CD4-positive, CD25-positive, alpha-beta regulatory T cell (primary cell): ENCODE data around the gene ABHD6. TPM values are rescaled to one million over a fixed set of nuclear protein-coding genes. Genes with fewer than 3 reads are reported as not detected.
"Not testable (repeated sequence)": the region's sequence is repeated elsewhere in the genome, so short reads cannot be mapped to it uniquely, and the experiment has no call there.

Source experiments
- ATAC-seq, 2 donors: fragments of 150-1000 bp; cut with Tn5 transposase; one replicate each; pipeline ENCODE4 v1.10.0; 2021; ENCODE audit warnings: low read depth in 2 of 2, moderate number of reproducible peaks in 2 of 2, moderate library complexity in 1 of 2
- DNase-seq, 3 donors: peaks; one replicate each; pipeline versions ENCODE4 v3.0.0 to v3.0.0-alpha.2; 2012 to 2022; ENCODE audit warnings: mixed read lengths in 1 of 3
- H3K27ac ChIP-seq: one replicate; pipeline ENCODE4 v1.7.0; 2013; ENCODE audit warnings: mild to moderate bottlenecking, low read length; ENCODE audit not compliant: insufficient read depth, poor library complexity, severe bottlenecking
- H3K27me3 ChIP-seq: one replicate; pipeline ENCODE4 v1.7.0; 2013; ENCODE audit warnings: low read length; ENCODE audit not compliant: control insufficient read depth, insufficient read depth
- H3K36me3 ChIP-seq: one replicate; pipeline ENCODE4 v1.7.0; 2013; ENCODE audit warnings: mild to moderate bottlenecking, low read length, moderate library complexity; ENCODE audit not compliant: control insufficient read depth, insufficient read depth
- H3K4me1 ChIP-seq: 2 replicates; pipeline ENCODE4 v1.7.0; 2013; ENCODE audit warnings: mild to moderate bottlenecking, low read length; ENCODE audit not compliant: insufficient read depth, control insufficient read depth, poor library complexity, severe bottlenecking
- H3K4me3 ChIP-seq: one replicate; pipeline ENCODE4 v1.7.0; 2013; ENCODE audit warnings: low read depth, mild to moderate bottlenecking, low read length, moderate library complexity
- H3K9me3 ChIP-seq, 2 experiments: 1 replicate in 1 of 2; 2 replicates in 1 of 2; pipeline ENCODE4 v1.7.0; 2013; ENCODE audit warnings: low read length in 2 of 2, mild to moderate bottlenecking in 1 of 2, moderate library complexity in 1 of 2; ENCODE audit not compliant: control insufficient read depth in 2 of 2
- H3K27ac Mint-ChIP-seq, 3 donors: one replicate each; pipeline ENCODE4 v1.8.0; 2020 to 2022; ENCODE audit warnings: mild to moderate bottlenecking in 3 of 3, mixed read lengths in 3 of 3, moderate library complexity in 2 of 3
- H3K27me3 Mint-ChIP-seq: one replicate; pipeline ENCODE4 v1.8.0; 2022; ENCODE audit warnings: mild to moderate bottlenecking, mixed read lengths
- H3K36me3 Mint-ChIP-seq: one replicate; pipeline ENCODE4 v1.8.0; 2020; ENCODE audit warnings: mixed read lengths
- H3K4me1 Mint-ChIP-seq, 4 donors: one replicate each; pipeline ENCODE4 v1.8.0; 2020 to 2022; ENCODE audit warnings: mixed read lengths in 4 of 4, mild to moderate bottlenecking in 1 of 4
- H3K4me3 Mint-ChIP-seq, 4 donors: one replicate each; pipeline ENCODE4 v1.8.0; 2020 to 2022; ENCODE audit warnings: mild to moderate bottlenecking in 4 of 4, mixed read lengths in 4 of 4, moderate library complexity in 3 of 4
- H3K9me3 Mint-ChIP-seq, 7 donors: one replicate each; pipeline ENCODE4 v1.8.0; 2020 to 2022; ENCODE audit warnings: mixed read lengths in 7 of 7, mild to moderate bottlenecking in 3 of 7, moderate library complexity in 2 of 7
- polyA plus RNA-seq, 4 donors: library from polyadenylated mRNA; unstranded; fragments of 300-500 nt; fragmentation: Illumina TruSeq; gene quantifications; one replicate each; pipeline ENCODE4 v1.2.3, GENCODE V29; 2021
- total RNA-seq: library from RNA; stranded (reverse); gene quantifications from one replicate; pipeline ENCODE4 v1.2.3, GENCODE V29; 2022

The ABHD6 gene
- total and polyA plus RNA-seq, 5 donors from 2014 or later: 3.8 to 7.8 (median 4.7) TPM

DNA sequence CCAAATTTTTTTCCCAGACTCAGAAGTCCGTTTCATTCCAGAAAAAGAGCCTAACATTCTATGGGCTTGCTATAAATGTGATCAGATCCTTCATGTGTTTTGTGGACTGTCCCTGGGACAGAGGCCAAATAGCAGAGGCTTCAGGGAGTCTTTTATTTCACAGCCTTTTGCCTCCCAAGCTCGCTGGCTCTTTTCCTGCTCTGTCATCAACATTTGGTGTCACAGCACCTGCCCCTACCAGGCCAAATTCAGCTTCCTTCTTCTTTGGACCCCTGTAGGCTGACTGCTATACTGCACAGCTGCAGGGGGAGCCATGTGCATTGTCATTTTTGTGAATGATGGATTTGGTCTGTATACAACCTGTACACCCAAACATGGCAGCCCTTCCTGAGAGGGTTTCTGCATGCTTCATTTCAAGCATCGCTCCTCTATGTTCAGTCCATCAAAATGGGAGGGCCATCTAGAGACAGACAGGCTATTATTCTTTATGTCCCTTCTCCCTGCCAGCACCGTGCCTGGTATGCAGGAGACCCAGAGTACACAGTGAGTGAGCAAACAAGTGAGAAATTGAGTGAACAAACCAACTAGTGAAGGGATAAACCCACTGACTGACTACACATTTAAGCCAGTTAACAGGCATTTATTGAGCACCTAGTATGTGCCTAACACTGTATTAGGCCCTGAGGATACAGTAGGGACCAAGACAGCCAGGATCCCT lies 50.6 kb downstream of the ABHD6 start:
- Mint-ChIP-seq H3K4me1 (peaks cover 0 to 3% (median 0%) of the 10 kb centered on the region in 4 donors), H3K27ac (no peak overlapping the region), H3K27me3 (no peaks in the 10 kb centered on the region), H3K9me3 (peaks cover 0 to 1% (median 0%) of the 10 kb centered on the region in 7 donors), H3K36me3 (peaks cover 19% of the 10 kb centered on the region), H3K4me3 (no peak overlapping the region)
- Histone ChIP-seq H3K9me3 (no peaks in the 10 kb centered on the region), H3K27ac (no peak overlapping the region), H3K36me3 (no peaks in the 10 kb centered on the region), H3K4me1 (no peaks in the 10 kb centered on the region), H3K4me3 (no peak overlapping the region), H3K27me3 (no peaks in the 10 kb centered on the region)
- ATAC-seq: no peak
- no peak for DNase-seq

DNA sequence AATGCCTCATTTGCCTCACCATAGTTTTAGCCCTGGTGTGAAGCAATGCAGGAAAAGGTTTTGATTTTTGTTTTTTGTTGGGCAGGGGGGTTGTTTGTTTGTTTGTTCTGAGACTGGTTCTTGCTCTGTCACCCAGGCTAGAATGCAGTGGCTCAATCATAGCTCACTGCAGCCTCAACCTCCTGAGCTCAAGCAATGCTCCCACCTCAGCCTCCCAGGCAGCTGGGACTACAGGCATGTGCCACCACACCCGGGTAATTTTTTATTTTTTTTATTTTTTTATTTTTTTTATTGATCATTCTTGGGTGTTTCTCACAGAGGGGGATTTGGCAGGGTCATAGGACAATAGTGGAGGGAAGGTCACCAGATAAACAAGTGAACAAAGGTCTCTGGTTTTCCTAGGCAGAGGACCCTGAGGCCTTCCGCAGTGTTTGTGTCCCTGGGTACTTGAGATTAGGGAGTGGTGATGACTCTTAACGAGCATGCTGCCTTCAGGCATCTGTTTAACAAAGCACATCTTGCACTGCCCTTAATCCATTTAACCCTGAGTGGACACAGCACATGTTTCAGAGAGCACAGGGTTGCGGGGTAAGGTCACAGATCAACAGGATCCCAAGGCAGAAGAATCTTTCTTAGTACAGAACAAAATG lies 51.5 kb downstream of the ABHD6 start:
- H3K9me3 ChIP-seq, H3K27ac ChIP-seq, DNase-seq, H3K9me3 Mint-ChIP-seq, ATAC-seq, H3K27ac Mint-ChIP-seq, H3K4me1 ChIP-seq, H3K27me3 Mint-ChIP-seq, H3K27me3 ChIP-seq, H3K4me1 Mint-ChIP-seq, H3K36me3 ChIP-seq, H3K4me3 Mint-ChIP-seq, H3K4me3 ChIP-seq: not testable (repeated sequence)
- H3K36me3 Mint-ChIP-seq: peaks cover 21% of the 10 kb centered on the region

DNA sequence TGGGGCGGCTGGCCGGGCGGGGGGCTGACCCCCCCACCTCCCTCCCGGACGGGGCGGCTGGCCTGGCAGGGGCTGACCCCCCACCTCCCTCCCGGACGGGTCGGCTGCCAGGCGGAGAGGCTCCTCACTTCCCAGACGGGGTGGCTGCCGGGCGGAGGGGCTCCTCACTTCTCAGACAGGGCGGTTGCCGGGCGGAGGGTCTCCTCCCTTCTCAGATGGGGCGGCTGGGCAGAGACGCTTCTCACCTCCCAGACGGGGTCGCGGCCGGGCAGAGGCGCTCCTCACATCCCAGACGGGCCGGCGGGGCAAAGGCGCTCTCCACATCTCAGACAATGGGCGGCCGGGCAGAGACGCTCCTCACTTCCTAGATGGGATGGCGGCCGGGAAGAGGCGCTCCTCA lies 52.9 kb downstream of the ABHD6 start:
- DNase-seq, H3K27me3 Mint-ChIP-seq, H3K4me3 Mint-ChIP-seq, ATAC-seq, H3K36me3 ChIP-seq, H3K27ac ChIP-seq, H3K27me3 ChIP-seq, H3K4me3 ChIP-seq, H3K4me1 Mint-ChIP-seq, H3K9me3 ChIP-seq, H3K27ac Mint-ChIP-seq, H3K9me3 Mint-ChIP-seq, H3K4me1 ChIP-seq: not testable (repeated sequence)
- H3K36me3 Mint-ChIP-seq: peaks cover 13% of the 10 kb centered on the region

DNA sequence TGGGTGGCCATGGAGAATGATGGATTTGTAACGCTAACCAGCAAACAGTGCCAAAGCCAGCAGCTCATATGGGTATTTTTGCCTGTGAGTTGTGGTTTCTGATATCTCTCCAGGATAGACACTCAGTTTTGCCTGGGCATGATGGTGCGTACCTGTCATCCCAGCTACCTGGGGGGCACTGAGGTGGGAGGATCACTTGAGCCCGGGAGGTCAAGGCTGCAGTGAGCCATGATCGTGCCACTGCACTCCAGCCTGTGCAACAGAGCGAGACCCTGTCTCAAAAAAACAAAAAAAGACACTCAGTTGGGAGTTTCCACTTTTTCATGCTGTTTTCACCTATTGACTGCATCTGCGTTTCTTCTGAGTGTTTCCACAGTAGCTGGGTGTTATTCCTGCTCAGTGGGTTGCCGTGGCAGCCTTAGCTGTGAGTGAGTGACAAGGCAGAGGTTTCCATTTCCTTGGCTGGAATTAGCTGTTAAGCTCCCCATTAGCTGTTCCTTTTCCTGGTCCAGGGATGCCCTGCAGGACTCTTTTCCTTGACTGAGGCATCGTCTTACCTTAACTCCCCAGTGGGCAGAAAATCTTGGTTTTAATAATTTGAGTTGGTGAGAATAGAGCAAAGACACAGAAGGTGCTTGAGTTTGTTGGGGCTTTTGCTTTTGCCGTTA lies 54.2 kb downstream of the ABHD6 start:
- H3K4me1 Mint-ChIP-seq: no peaks in the 10 kb centered on the region
- Histone ChIP-seq H3K27ac (no peak overlapping the region), H3K9me3 (no peaks in the 10 kb centered on the region), H3K4me1 (no peaks in the 10 kb centered on the region), H3K27me3 (no peaks in the 10 kb centered on the region), H3K4me3 (no peak overlapping the region), H3K36me3 (no peaks in the 10 kb centered on the region)
- H3K36me3 Mint-ChIP-seq: peaks cover 12% of the 10 kb centered on the region
- H3K27me3 Mint-ChIP-seq: no peaks in the 10 kb centered on the region
- no peak overlapping the region for H3K4me3 Mint-ChIP-seq
- ATAC-seq (no peak), DNase-seq (no peak)
- peaks cover 0 to 4% (median 0%) of the 10 kb centered on the region in 7 donors for H3K9me3 Mint-ChIP-seq
- no peak overlapping the region for H3K27ac Mint-ChIP-seq

DNA sequence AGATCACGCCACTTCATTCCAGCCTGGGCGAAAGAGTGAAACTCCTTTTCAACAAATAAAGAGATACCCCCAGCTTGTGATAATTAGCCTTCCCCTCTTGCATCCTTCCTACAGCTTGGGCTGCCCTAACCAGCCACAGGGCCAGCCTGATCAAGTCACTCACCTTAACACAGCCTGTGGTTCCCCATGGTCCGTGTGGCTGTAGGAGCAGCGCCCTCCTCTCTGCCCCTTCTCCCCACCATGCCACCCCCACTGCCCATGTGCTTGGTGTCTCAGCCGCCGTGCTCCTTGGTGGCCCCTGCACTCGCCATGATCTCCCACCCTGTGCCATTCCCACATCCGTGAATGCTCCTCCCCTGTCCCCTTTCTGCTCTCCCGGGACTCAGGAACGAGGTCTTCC lies 55.3 kb downstream of the ABHD6 start:
- no peak overlapping the region for H3K4me3 Mint-ChIP-seq
- H3K27me3 Mint-ChIP-seq: peaks cover under 1% of the 10 kb centered on the region
- no peak overlapping the region for H3K27ac Mint-ChIP-seq
- H3K9me3 ChIP-seq: no peaks in the 10 kb centered on the region
- no peak overlapping the region for H3K4me3 ChIP-seq
- no peaks in the 10 kb centered on the region for H3K4me1 ChIP-seq
- H3K27me3 ChIP-seq: no peaks in the 10 kb centered on the region
- no peak for DNase-seq
- no peaks in the 10 kb centered on the region for H3K4me1 Mint-ChIP-seq
- ATAC-seq: no peak
- H3K9me3 Mint-ChIP-seq: peaks cover 0 to 4% (median 0%) of the 10 kb centered on the region in 7 donors
- H3K36me3 ChIP-seq: no peaks in the 10 kb centered on the region
- peaks cover 12% of the 10 kb centered on the region for H3K36me3 Mint-ChIP-seq
- H3K27ac ChIP-seq: no peak overlapping the region

DNA sequence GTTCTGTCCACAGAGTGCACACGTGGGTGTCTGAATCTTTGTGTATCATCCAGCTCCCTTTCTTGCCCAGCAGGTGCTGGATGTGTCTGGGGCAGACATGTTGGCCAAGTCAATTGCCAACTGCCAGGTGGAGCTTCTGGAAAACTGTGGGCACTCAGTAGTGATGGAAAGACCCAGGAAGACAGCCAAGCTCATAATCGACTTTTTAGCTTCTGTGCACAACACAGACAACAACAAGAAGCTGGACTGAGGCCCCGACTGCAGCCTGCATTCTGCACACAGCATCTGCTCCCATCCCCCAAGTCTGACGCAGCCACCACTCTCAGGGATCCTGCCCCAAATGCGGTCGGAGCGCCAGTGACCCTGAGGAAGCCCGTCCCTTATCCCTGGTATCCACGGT lies 55.9 kb downstream of the ABHD6 start:
- Histone ChIP-seq H3K4me3 (no peak overlapping the region), H3K4me1 (no peaks in the 10 kb centered on the region), H3K9me3 (no peaks in the 10 kb centered on the region), H3K36me3 (no peaks in the 10 kb centered on the region), H3K27ac (no peak overlapping the region), H3K27me3 (no peaks in the 10 kb centered on the region)
- Mint-ChIP-seq H3K9me3 (peaks cover 0 to 4% (median 0%) of the 10 kb centered on the region in 7 donors), H3K4me1 (no peaks in the 10 kb centered on the region), H3K27ac (no peak overlapping the region), H3K27me3 (peaks cover 6% of the 10 kb centered on the region), H3K36me3 (peaks cover 12% of the 10 kb centered on the region), H3K4me3 (no peak overlapping the region)
- DNase-seq: no peak
- no peak for ATAC-seq

DNA sequence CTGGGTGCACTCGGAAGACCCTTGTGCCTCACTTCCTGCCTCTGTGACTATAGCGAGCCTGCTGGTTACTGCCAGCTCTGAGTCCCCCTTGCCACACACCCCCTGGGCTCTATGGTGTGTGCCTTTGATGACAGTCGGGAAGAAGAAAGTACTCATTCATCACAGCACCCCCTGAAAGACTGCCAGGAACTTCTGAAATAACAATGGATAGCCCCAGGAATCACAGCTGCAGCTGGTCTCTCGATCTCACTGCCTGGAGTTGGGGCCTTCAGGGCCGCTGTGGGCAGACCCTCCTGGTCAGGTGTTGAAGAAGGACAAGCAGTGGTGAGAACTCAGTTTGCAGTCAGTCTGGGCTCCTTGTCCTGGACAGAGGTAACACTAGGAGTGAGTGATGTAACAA lies 58.7 kb downstream of the ABHD6 start:
- H3K27me3 Mint-ChIP-seq: peaks cover 27% of the 10 kb centered on the region
- ATAC-seq (no peak), DNase-seq (no peak)
- no peaks in the 10 kb centered on the region for H3K4me1 Mint-ChIP-seq
- no peak overlapping the region for H3K4me3 ChIP-seq
- no peak overlapping the region for H3K4me3 Mint-ChIP-seq
- H3K27ac Mint-ChIP-seq: no peak overlapping the region
- H3K4me1 ChIP-seq: no peaks in the 10 kb centered on the region
- H3K9me3 Mint-ChIP-seq: peaks cover 0 to 4% (median under 1%) of the 10 kb centered on the region in 7 donors
- H3K27ac ChIP-seq: no peak overlapping the region
- H3K36me3 ChIP-seq: no peaks in the 10 kb centered on the region
- H3K36me3 Mint-ChIP-seq: peaks cover 12% of the 10 kb centered on the region
- H3K9me3 ChIP-seq: peaks cover 2 to 4% of the 10 kb centered on the region in 2 experiments
- peaks cover 4% of the 10 kb centered on the region for H3K27me3 ChIP-seq
